A549 (cell line): Measurements from ENCODE around the gene DTNB.

Experiments used
- CTCF ChIP-seq: fragments of >200 bp; sonication (Bioruptor Twin); formaldehyde crosslinking; IDR thresholded peaks from 3 replicates; pipeline ENCODE4 v1.5.1; 2016
- FOSL2 ChIP-seq, 2 experiments: fragments of 450-650 bp in 1 of 2; fragments of >200 bp in 1 of 2; sonication (Bioruptor Twin) in 1 of 2; formaldehyde crosslinking; IDR thresholded peaks; 2 replicates each; pipeline versions ENCODE4 v1.5.0 to v1.6.1; 2016 to 2020; ENCODE audit warnings: mild to moderate bottlenecking in 1 of 2, moderate library complexity in 1 of 2
- HMGXB4 ChIP-seq: fragments of 250-450 bp; sonication (Bioruptor Pico); IDR thresholded peaks from 2 replicates; pipeline ENCODE4 v1.5.0; 2021; ENCODE audit warnings: mild to moderate bottlenecking, moderate library complexity, borderline replicate concordance
- JUN ChIP-seq, 2 experiments: fragments of >200 bp; sonication (Bioruptor Twin); formaldehyde crosslinking; IDR thresholded peaks; 2 replicates in 1 of 2; 3 replicates in 1 of 2; pipeline ENCODE4 v1.6.1; 2016 to 2017
- NPAS2 ChIP-seq: fragments of 250-450 bp; sonication (Bioruptor Pico); IDR thresholded peaks from 2 replicates; pipeline ENCODE4 v1.8.0; 2022; ENCODE audit warnings: mild to moderate bottlenecking, moderate library complexity, borderline replicate concordance
- POLR2A ChIP-seq: IDR thresholded peaks from 2 replicates; pipeline ENCODE4 v1.6.1; 2012; ENCODE audit warnings: mild to moderate bottlenecking, low read length
- REST ChIP-seq: fragments of 200-600 bp; sonication (generic); IDR thresholded peaks from 2 replicates; pipeline ENCODE4 v1.6.1; 2016; ENCODE audit warnings: antibody characterized with exemption, mild to moderate bottlenecking, moderate library complexity
- RFX5 ChIP-seq: fragments of 450-650 bp; IDR thresholded peaks from 2 replicates; pipeline ENCODE4 v1.7.1; 2014; ENCODE audit warnings: antibody characterized with exemption, mild to moderate bottlenecking, moderate library complexity
- SMC3 ChIP-seq: fragments of >200 bp; sonication (Bioruptor Twin); formaldehyde crosslinking; IDR thresholded peaks from 3 replicates; pipeline ENCODE4 v1.6.1; 2018; ENCODE audit warnings: inconsistent platforms
- USF2 ChIP-seq: fragments of 450-650 bp; IDR thresholded peaks from 2 replicates; pipeline ENCODE4 v1.6.1; 2014; ENCODE audit warnings: antibody characterized with exemption
- ZFP36 ChIP-seq: fragments of 450-650 bp; IDR thresholded peaks from 2 replicates; pipeline ENCODE4 v1.6.1; 2014; ENCODE audit warnings: borderline replicate concordance; ENCODE audit not compliant: partially characterized antibody

GRCh38 chr2:25709349-25709748, 36.0 kb upstream of the DTNB start:
- TF ChIP-seq POLR2A (no peak), CTCF (no peak), FOSL2 (IDR thresholded peaks at IDR 0.05) (no peak), FOSL2 (CRISPR knock-in tag; IDR thresholded peaks at IDR 0.05) (no peak), RFX5 (no peak), USF2 (no peak), SMC3 (no peak), REST (no peak), NPAS2 (CRISPR knock-in tag) (no peak), HMGXB4 (no peak), JUN (IDR thresholded peaks at IDR 0.05) (no peak), ZFP36 (no peak)
